Measurements from ENCODE around the gene KCNK7.

- TF ChIP-seq, protein P1, sequence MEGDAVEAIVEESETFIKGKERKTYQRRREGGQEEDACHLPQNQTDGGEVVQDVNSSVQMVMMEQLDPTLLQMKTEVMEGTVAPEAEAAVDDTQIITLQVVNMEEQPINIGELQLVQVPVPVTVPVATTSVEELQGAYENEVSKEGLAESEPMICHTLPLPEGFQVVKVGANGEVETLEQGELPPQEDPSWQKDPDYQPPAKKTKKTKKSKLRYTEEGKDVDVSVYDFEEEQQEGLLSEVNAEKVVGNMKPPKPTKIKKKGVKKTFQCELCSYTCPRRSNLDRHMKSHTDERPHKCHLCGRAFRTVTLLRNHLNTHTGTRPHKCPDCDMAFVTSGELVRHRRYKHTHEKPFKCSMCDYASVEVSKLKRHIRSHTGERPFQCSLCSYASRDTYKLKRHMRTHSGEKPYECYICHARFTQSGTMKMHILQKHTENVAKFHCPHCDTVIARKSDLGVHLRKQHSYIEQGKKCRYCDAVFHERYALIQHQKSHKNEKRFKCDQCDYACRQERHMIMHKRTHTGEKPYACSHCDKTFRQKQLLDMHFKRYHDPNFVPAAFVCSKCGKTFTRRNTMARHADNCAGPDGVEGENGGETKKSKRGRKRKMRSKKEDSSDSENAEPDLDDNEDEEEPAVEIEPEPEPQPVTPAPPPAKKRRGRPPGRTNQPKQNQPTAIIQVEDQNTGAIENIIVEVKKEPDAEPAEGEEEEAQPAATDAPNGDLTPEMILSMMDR (IDR thresholded peaks at IDR 0.05), result no peak
- no peak for TF ChIP-seq POLR2A (IDR thresholded peaks at IDR 0.05)
Observed at GRCh38 chr11:65578667-65579066, 16.9 kb downstream of the KCNK7 start.

All from Peyer's patch (tissue), 4 donors.